GM21576 (cell line): ENCODE data around the gene PTGDS.

Experiments
- ATAC-seq: cut with Tn5 transposase; IDR thresholded peaks from one replicate; pipeline ENCODE4 v1.9.1; 2021; ENCODE audit warnings: mild to moderate bottlenecking, moderate library complexity; ENCODE audit not compliant: unreplicated experiment

Gene PTGDS

DNA sequence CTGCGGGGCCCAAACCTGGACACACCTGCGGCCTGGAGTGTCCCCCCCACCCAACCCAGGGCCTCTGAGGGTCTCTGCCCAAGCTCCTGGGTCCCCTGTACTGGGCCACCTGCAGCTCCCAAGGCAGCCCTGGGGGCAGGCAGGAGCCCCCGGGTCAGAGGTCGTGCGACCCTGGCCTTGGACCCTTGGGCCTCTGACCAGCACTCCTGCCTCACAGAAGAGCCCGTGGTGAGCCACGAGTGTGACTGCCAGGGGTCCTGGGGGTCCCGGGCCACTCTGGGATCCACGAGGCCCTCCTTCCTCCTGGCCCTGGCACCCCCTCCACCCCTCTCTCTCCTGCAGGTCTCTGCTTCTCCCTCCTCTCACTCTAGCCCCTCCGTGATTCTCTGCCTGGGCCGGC, 5.0 kb upstream of the PTGDS start:
- no peak for ATAC-seq

DNA sequence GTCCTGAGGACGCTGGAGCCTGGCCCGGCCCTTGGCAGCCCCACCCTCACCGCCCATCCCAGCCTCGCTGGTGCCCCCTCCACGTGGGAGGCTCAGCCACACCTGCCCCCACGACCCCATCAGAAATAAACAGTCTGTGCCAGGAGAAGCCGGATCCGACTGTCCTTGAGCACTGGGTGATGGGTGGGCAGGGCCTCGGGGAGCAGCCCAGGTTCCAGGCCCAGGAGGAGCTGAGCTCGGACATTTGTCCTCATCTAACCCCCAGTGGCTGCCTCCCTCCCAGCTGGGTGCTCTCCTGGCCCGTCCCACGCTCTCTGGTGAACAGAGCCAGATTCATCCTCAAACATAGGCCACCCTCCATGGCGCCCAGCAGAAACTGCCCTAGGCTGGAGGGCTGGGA, 4.6 kb upstream of the PTGDS start:
- no peak for ATAC-seq

GRCh38 chr9:136973618-136974617, 3.4 kb upstream of the PTGDS start:
- ATAC-seq = no peak

DNA sequence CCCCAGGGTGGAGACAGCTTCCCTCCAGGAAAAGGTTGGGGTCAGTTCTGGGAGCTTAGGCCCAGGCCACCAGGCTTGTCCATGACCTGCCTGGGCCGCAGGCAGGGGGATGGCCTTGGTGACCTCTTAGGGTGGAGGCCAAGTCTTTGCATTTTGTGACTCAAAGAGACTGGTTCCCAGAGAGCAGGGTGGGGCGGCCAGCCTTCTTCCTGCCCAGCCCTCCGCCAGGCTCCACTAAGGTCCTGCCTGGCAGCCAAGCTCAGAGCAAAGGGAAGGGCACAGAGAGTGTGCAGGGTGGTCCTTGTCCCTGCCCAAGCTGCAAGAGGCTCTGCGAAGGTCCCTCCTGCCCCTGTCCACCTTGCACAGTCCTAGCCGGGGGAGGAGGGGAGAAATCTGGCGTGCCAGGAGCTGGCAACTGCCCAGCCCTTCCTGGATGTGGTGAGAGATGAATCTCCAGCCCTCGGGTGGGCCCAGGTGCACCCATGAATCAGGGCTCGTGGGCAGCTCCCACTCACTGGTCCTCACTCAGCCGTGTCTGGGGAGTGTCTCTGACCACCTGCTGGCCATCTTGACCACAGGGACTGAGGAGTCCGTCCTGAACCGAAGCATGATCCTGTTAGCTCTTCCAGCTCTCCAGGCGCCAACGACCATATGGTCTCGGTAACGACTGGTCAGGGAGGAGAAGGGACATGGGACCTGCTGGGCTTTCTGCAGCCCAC, 2.3 kb upstream of the PTGDS start:
- ATAC-seq = no peak

DNA sequence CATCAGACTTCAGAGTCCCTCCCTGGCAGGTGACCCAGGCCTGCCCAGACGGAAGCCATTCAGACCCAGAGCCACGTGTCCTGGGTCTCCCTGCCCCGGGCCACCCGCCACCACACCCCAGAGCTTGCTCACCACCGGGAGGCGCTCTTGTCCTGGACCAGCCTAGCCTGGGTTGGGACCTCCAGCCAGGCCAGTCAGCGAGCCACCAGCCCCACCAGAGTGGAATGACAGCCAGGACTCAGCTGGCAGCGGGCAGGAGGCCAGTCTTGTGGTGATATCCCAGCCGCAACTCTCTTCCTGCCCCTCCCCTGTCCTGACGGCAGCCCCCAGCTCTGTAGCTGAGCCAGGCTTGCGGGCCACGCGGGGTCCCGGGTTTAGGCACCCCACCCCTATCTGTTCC, 1.7 kb upstream of the PTGDS start:
- ATAC-seq = no peak

GRCh38 chr9:136977649-136978072, 357 bp downstream of the PTGDS start:
- ATAC-seq = no peak

GRCh38 chr9:136978073-136978864, 965 bp downstream of the PTGDS start:
- no peak for ATAC-seq

GRCh38 chr9:136978865-136979544, 1.7 kb downstream of the PTGDS start:
- ATAC-seq = no peak

DNA sequence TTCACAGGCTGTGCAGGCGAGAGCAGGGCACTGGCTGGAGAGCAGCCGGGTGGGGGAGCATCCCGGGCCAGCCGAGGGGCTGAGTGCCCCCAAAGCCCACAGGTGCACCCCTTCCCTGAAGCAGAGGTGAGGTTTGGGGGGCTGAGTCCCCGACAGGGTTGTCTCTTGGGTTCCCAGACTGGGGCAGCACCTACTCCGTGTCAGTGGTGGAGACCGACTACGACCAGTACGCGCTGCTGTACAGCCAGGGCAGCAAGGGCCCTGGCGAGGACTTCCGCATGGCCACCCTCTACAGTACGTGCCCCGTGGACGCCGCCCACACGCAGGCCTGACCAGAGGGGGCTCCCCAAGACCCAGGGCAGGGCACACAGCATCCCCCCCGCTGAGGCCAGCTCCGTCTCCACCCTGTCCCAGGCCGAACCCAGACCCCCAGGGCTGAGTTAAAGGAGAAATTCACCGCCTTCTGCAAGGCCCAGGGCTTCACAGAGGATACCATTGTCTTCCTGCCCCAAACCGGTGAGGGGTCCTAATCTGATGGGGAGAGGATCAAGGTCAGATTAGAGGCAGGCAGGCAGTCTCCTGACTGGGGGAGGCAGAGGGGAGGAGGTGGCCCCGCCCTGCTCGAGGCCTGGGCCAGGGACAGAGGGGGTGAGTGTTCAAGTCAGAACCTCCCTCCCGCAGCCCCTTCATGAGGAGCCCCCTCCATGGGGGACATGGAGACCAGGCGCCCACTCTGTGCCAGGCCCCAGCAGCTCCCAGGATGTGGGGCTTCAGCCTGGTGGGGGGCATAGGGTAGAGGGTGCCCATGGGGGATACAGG, 2.7 kb downstream of the PTGDS start:
- no peak for ATAC-seq

GRCh38 chr9:136980669-136981478, 3.6 kb downstream of the PTGDS start:
- ATAC-seq = no peak

GRCh38 chr9:136981588-136982231, 4.4 kb downstream of the PTGDS start:
- ATAC-seq = no peak

- ATAC-seq = no peak
Observed at GRCh38 chr9:136982232-136983051, 5.1 kb downstream of the PTGDS start, which contains the start of gene LCNL1. TSS of gene LCNL1 (plus strand) at chr9:136982993. CDS start at chr9:136983587, 594 bp downstream.

GRCh38 chr9:136983167-136983566, 5.9 kb downstream of the PTGDS start:
- ATAC-seq = no peak

GRCh38 chr9:136983656-136984314, 6.5 kb downstream of the PTGDS start:
- ATAC-seq = no peak

GRCh38 chr9:136984464-136985026, 7.2 kb downstream of the PTGDS start:
- ATAC-seq = no peak

- no peak for ATAC-seq
Observed at GRCh38 chr9:136985027-136985602, 7.8 kb downstream of the PTGDS start.
